K562 (cell line): ENCODE data around the gene DENR. TPM values are rescaled to one million over a fixed set of nuclear protein-coding genes. Genes with fewer than 3 reads are reported as not detected.

Experiments used
- CBFA2T3 ChIP-seq: fragments of 450-650 bp; IDR thresholded peaks from 2 replicates; pipeline ENCODE4 v1.6.1; 2017
- CHD4 ChIP-seq: fragments of 200-600 bp; sonication (generic); IDR thresholded peaks from 3 replicates; pipeline ENCODE4 v1.6.1; 2012; ENCODE audit warnings: low read depth, mild to moderate bottlenecking, mixed read lengths, low read length, inconsistent platforms; ENCODE audit not compliant: insufficient read depth, insufficient replicate concordance, poor library complexity, severe bottlenecking
- DIDO1 ChIP-seq: fragments of 450-650 bp; IDR thresholded peaks from 2 replicates; pipeline ENCODE4 v1.6.1; 2016; ENCODE audit warnings: low read depth, missing biosample characterization, missing genetic modification characterization
- ELF4 ChIP-seq: fragments of 450-650 bp; formaldehyde crosslinking; IDR thresholded peaks from 2 replicates; pipeline ENCODE4 v1.4.0; 2022; ENCODE audit warnings: missing genetic modification characterization
- ETV6 ChIP-seq, 3 experiments: fragments of 150-350 bp in 1 of 3; sonication (generic) in 1 of 3; formaldehyde crosslinking in 1 of 3; IDR thresholded peaks; 2 replicates each; pipeline versions ENCODE4 v1.6.1 to v1.8.0; 2014 to 2022; ENCODE audit warnings: borderline replicate concordance in 2 of 3, low read depth in 2 of 3, antibody characterized with exemption in 1 of 3, low read length in 1 of 3, mild to moderate bottlenecking in 1 of 3, missing genetic modification reagents in 1 of 3
- HDAC2 ChIP-seq: fragments of 450-650 bp; IDR thresholded peaks from 2 replicates; pipeline ENCODE4 v1.6.1; 2016; ENCODE audit warnings: mild to moderate bottlenecking
- KLF1 ChIP-seq: fragments of 450-650 bp; IDR thresholded peaks from 2 replicates; pipeline ENCODE4 v1.6.1; 2016; ENCODE audit warnings: missing genetic modification characterization, missing compliant biosample characterization
- KLF13 ChIP-seq: fragments of 450-650 bp; IDR thresholded peaks from 2 replicates; pipeline ENCODE4 v1.6.1; 2016; ENCODE audit warnings: missing genetic modification characterization, low read depth, mild to moderate bottlenecking, missing compliant biosample characterization, moderate library complexity, borderline replicate concordance
- KLF16 ChIP-seq: IDR thresholded peaks from 2 replicates; pipeline ENCODE4 v1.6.1; 2016; ENCODE audit warnings: antibody characterized with exemption
- MAZ ChIP-seq, 2 experiments: fragments of 450-650 bp in 1 of 2; sonication (generic) in 1 of 2; formaldehyde crosslinking; IDR thresholded peaks in 1 of 2; conservative IDR thresholded peaks in 1 of 2; 2 replicates each; pipeline versions ENCODE4 v1.4.0 to v1.5.0; 2020; ENCODE audit warnings: mild to moderate bottlenecking in 1 of 2, missing genetic modification reagents in 1 of 2
- MTF1 ChIP-seq: fragments of 250-450 bp; sonication (Bioruptor Pico); IDR thresholded peaks from 2 replicates; pipeline ENCODE4 v1.9.0; 2021; ENCODE audit warnings: moderate library complexity, mild to moderate bottlenecking, inconsistent platforms, borderline replicate concordance
- MYBL2 ChIP-seq, 2 experiments: fragments of 450-650 bp in 1 of 2; sonication (generic) in 1 of 2; formaldehyde crosslinking in 1 of 2; IDR thresholded peaks; 2 replicates each; pipeline versions ENCODE4 v1.6.1 to v1.8.1; 2017 to 2022; ENCODE audit warnings: borderline replicate concordance in 1 of 2, inconsistent platforms in 1 of 2, low read depth in 1 of 2, mild to moderate bottlenecking in 1 of 2, missing genetic modification reagents in 1 of 2, moderate library complexity in 1 of 2
- PATZ1 ChIP-seq: fragments of 250-450 bp; sonication (Bioruptor Pico); IDR thresholded peaks from 2 replicates; pipeline ENCODE4 v1.5.0; 2020; ENCODE audit warnings: mild to moderate bottlenecking, borderline replicate concordance
- PML ChIP-seq: IDR thresholded peaks from 2 replicates; pipeline ENCODE4 v1.6.1; 2012; ENCODE audit warnings: low read length, inconsistent platforms
- TAF15 ChIP-seq: fragments of 200-400 bp; formaldehyde crosslinking; IDR thresholded peaks from 2 replicates; pipeline ENCODE4 v1.6.1; 2017; ENCODE audit warnings: mild to moderate bottlenecking, low read depth, low read length, moderate library complexity
- THAP12 ChIP-seq: fragments of 250-450 bp; sonication (Bioruptor Pico); IDR thresholded peaks from 2 replicates; pipeline ENCODE4 v1.9.0; 2021; ENCODE audit warnings: mild to moderate bottlenecking, inconsistent platforms
- ZBED1 ChIP-seq: IDR thresholded peaks from 2 replicates; pipeline ENCODE4 v1.6.1; 2014
- ZNF175 ChIP-seq: fragments of 200-800 bp; sonication (Bioruptor generic); IDR thresholded peaks from 2 replicates; pipeline ENCODE4 v1.6.1; 2016; ENCODE audit warnings: low read depth, mild to moderate bottlenecking, missing genetic modification characterization, missing compliant biosample characterization
- ZNF24 ChIP-seq: fragments of 450-650 bp; IDR thresholded peaks from 2 replicates; pipeline ENCODE4 v1.6.1; 2016
- ZNF408 ChIP-seq: fragments of 250-450 bp; sonication (Bioruptor Pico); IDR thresholded peaks from 2 replicates; pipeline ENCODE4 v1.4.0; 2020; ENCODE audit warnings: low read depth, mild to moderate bottlenecking, moderate library complexity
- ZNF830 ChIP-seq: fragments of 250-450 bp; sonication (Bioruptor Pico); IDR thresholded peaks from 2 replicates; pipeline ENCODE4 v1.5.0; 2021; ENCODE audit warnings: mild to moderate bottlenecking
- polyA plus RNA-seq, 8 experiments: library from polyadenylated mRNA; depleted of rRNA in 4 of 8; stranded (reverse) in 5 of 8; unstranded in 3 of 8; fragments of >200 nt; fragmentation: Nextera tagmentation in 2 of 8; fragmentation: Illumina TruSeq in 1 of 8; extraction: Ambion mirVana in 2 of 8; extraction: Trizol in 1 of 8; gene quantifications; 2 replicates each; pipeline versions ENCODE4 v1.2.1 to v1.2.3, GENCODE V29; 2011 to 2014; ENCODE audit warnings: inconsistent platforms in 1 of 8, missing spikeins in 1 of 8
- total RNA-seq, 7 experiments: library from RNA; depleted of rRNA in 6 of 7; stranded (reverse); fragments of >200 nt in 6 of 7; fragmentation: Illumina TruSeq in 2 of 7; extraction: Trizol in 2 of 7; gene quantifications; 2 replicates each; pipeline versions ENCODE4 v1.2.1 to v1.2.3, GENCODE V29; 2011 to 2021; ENCODE audit warnings: low replicate concordance in 1 of 7

The DENR gene
- total and polyA plus RNA-seq, 9 of the 15 experiments (the other 6 are each of a cell fraction or from before 2014, with no cell fraction given), result 32.5 to 77.4 (median 54.7) TPM

- no peak for TF ChIP-seq PATZ1 (CRISPR knock-in tag)
- 0 out of 2 replicates have a peak, but pooled peaks have one; percentile 20 for TF ChIP-seq THAP12 (CRISPR knock-in tag)
- TF ChIP-seq ZNF24, result no peak
- peak; percentile 77; the same call in 1 of the 2 replicates for TF ChIP-seq ELF4 (CRISPR knock-in tag)
- TF ChIP-seq KLF13 (tag), result peak; percentile 100
- TF ChIP-seq MTF1, result no peak
- peak; percentile 91; the same call in 1 of the 2 replicates for TF ChIP-seq ZBED1
- peak; percentile 63; the same call in 1 of the 2 replicates for TF ChIP-seq DIDO1 (tag)
- TF ChIP-seq KLF1 (tag), result peak; percentile 88
- TF ChIP-seq ZNF408 (CRISPR knock-in tag), result no peak
- TF ChIP-seq KLF16, result 0 out of 2 replicates have a peak, but pooled peaks have one; percentile 57
- TF ChIP-seq MAZ (CRISPR knock-in tag; conservative IDR thresholded peaks at IDR 0.05 in 1 of 2, IDR thresholded peaks at IDR 0.05 in 1 of 2), result peak; percentile 85 to 94
- no peak for TF ChIP-seq ZNF175
- peak; percentile 17; the same call in 1 of the 2 replicates for TF ChIP-seq CBFA2T3
- no peak for TF ChIP-seq CHD4
- TF ChIP-seq HDAC2, result peak; percentile 18; the same call in 1 of the 2 replicates
- TF ChIP-seq PML, result peak; percentile 87
- no peak; the same call in 1 of the 2 replicates for TF ChIP-seq ZNF830 (CRISPR knock-in tag)
- TF ChIP-seq MYBL2 (IDR thresholded peaks at IDR 0.05; ENCODE audit: low read depth), result no peak
- no peak for TF ChIP-seq MYBL2 (CRISPR knock-in tag; IDR thresholded peaks at IDR 0.05; ENCODE audit: borderline replicate concordance)
- TF ChIP-seq ETV6 (IDR thresholded peaks at IDR 0.05; ENCODE audit: borderline replicate concordance in 1 of 2, low read depth in 2 of 2, low read length in 1 of 2), result 0 out of 4 replicates have a peak, but pooled peaks of 1 of the 2 experiments have one; percentile 35
- TF ChIP-seq ETV6 (CRISPR knock-in tag; IDR thresholded peaks at IDR 0.05; ENCODE audit: borderline replicate concordance), result no peak
- TF ChIP-seq TAF15, result no peak
Measured at GRCh38 chr12:122752464-122753318, at the start of gene DENR (continued).
